GM21825 (cell line): ENCODE results near the gene DUSP1.

Experiments
- ATAC-seq: cut with Tn5 transposase; IDR thresholded peaks from one replicate; pipeline ENCODE4 v1.9.1; 2021; ENCODE audit warnings: mild to moderate bottlenecking, moderate library complexity; ENCODE audit not compliant: unreplicated experiment

DUSP1 gene

GRCh38 chr5:172765766-172766286, 5.2 kb downstream of the DUSP1 start:
- ATAC-seq: no peak

- ATAC-seq: peak; percentile 77
Measured at GRCh38 chr5:172764861-172765765, 5.9 kb downstream of the DUSP1 start.

- ATAC-seq: no peak
Measured at GRCh38 chr5:172763120-172763464, 7.9 kb downstream of the DUSP1 start.

- no peak for ATAC-seq
Measured at GRCh38 chr5:172762214-172763119, 8.5 kb downstream of the DUSP1 start.

GRCh38 chr5:172760959-172761358, 10.0 kb downstream of the DUSP1 start:
- no peak for ATAC-seq

- no peak for ATAC-seq
Measured at GRCh38 chr5:172760136-172760535, 10.9 kb downstream of the DUSP1 start.

GRCh38 chr5:172758834-172759149, 12.2 kb downstream of the DUSP1 start:
- ATAC-seq: no peak

- ATAC-seq: no peak
Measured at GRCh38 chr5:172758077-172758833, 12.7 kb downstream of the DUSP1 start.

- no peak for ATAC-seq
Measured at GRCh38 chr5:172757394-172758010, 13.5 kb downstream of the DUSP1 start.

- no peak for ATAC-seq
Measured at GRCh38 chr5:172756764-172757393, 14.1 kb downstream of the DUSP1 start.

- ATAC-seq: no peak
Measured at GRCh38 chr5:172754596-172755356, 16.2 kb downstream of the DUSP1 start.

- ATAC-seq: no peak
Measured at GRCh38 chr5:172753101-172753500, 17.9 kb downstream of the DUSP1 start.

- no peak for ATAC-seq
Measured at GRCh38 chr5:172751761-172752510, 19.1 kb downstream of the DUSP1 start.

GRCh38 chr5:172749881-172750633, 20.9 kb downstream of the DUSP1 start:
- ATAC-seq: no peak

GRCh38 chr5:172749076-172749475, 21.9 kb downstream of the DUSP1 start:
- no peak for ATAC-seq

- ATAC-seq: no peak
Measured at GRCh38 chr5:172748341-172748843, 22.6 kb downstream of the DUSP1 start.

- ATAC-seq: no peak
Measured at GRCh38 chr5:172747471-172747870, 23.5 kb downstream of the DUSP1 start.

- ATAC-seq: no peak
Measured at GRCh38 chr5:172746725-172747124, 24.3 kb downstream of the DUSP1 start.
